Bronchial epithelial cell (primary cell): ENCODE measurements around the gene MKS1. TPM values are rescaled to one million over a fixed set of nuclear protein-coding genes. Genes with fewer than 3 reads are reported as not detected.

Source experiments
- DNase-seq: peaks from one replicate; pipeline ENCODE4 v3.0.0-alpha.2; 2010; ENCODE audit warnings: low read depth
- FAIRE-seq: peaks from 2 replicates; lab custom pipeline; 2011; peaks lifted over from hg19 to GRCh38; lab: Jason Lieb, UNC
- H3K27me3 ChIP-seq: 2 replicates; pipeline ENCODE4 v1.5.1; 2011; ENCODE audit warnings: low read length; ENCODE audit not compliant: control insufficient read depth, insufficient read depth
- H3K36me3 ChIP-seq: 2 replicates; pipeline ENCODE4 v1.5.1; 2011; ENCODE audit warnings: low read length; ENCODE audit not compliant: control insufficient read depth, insufficient read depth
- H3K4me3 ChIP-seq: 2 replicates; pipeline ENCODE4 v1.5.1; 2011; ENCODE audit warnings: mild to moderate bottlenecking, low read depth, low read length, control low read depth
- CTCF ChIP-seq: IDR thresholded peaks from 2 replicates; pipeline ENCODE4 v1.5.1; 2011; ENCODE audit warnings: mild to moderate bottlenecking, moderate library complexity, low read length, control low read depth, inconsistent platforms; ENCODE audit not compliant: insufficient read depth, severe bottlenecking
- total RNA-seq: library from RNA; depleted of rRNA; stranded (reverse); fragments of >200 nt; gene quantifications from 2 replicates; pipeline ENCODE4 v1.2.1, GENCODE V29; 2014

Gene MKS1
- total RNA-seq, 1 donor from 2014 or later, result 11.1 TPM

- H3K36me3 ChIP-seq, result no peaks in the 10 kb centered on the region
- no peak for TF ChIP-seq CTCF
- H3K27me3 ChIP-seq, result peaks cover 22% of the 10 kb centered on the region
- H3K4me3 ChIP-seq, result no peak overlapping the region
- DNase-seq (no peak), FAIRE-seq (peak; percentile 23)
These were observed 31.4 kb upstream of the MKS1 start for GRCh38 chr17:58250344-58251011.

- FAIRE-seq, result no peak
- no peak for DNase-seq
- Histone ChIP-seq H3K4me3 (peak overlapping the region; percentile 31), H3K36me3 (no peaks in the 10 kb centered on the region), H3K27me3 (peaks cover 25% of the 10 kb centered on the region)
- peak; percentile 94 for TF ChIP-seq CTCF
These were observed 30.4 kb upstream of the MKS1 start for GRCh38 chr17:58249270-58250133.

- DNase-seq (no peak), FAIRE-seq (no peak)
- H3K4me3 ChIP-seq, result no peak overlapping the region
- no peak for TF ChIP-seq CTCF
- H3K27me3 ChIP-seq, result peaks cover 27% of the 10 kb centered on the region
- no peaks in the 10 kb centered on the region for H3K36me3 ChIP-seq
These were observed 29.9 kb upstream of the MKS1 start for GRCh38 chr17:58248955-58249269.

GRCh38 chr17:58247511-58248363, 28.7 kb upstream of the MKS1 start:
- no peak for DNase-seq
- H3K27me3 ChIP-seq, result peaks cover 30% of the 10 kb centered on the region
- FAIRE-seq, result no peak
- H3K36me3 ChIP-seq, result no peaks in the 10 kb centered on the region
- H3K4me3 ChIP-seq, result no peak overlapping the region
- no peak for TF ChIP-seq CTCF

GRCh38 chr17:58246781-58247180, 27.7 kb upstream of the MKS1 start:
- Histone ChIP-seq H3K27me3 (peaks cover 30% of the 10 kb centered on the region), H3K4me3 (no peak overlapping the region), H3K36me3 (no peaks in the 10 kb centered on the region)
- FAIRE-seq, result no peak
- no peak for TF ChIP-seq CTCF
- no peak for DNase-seq
